Measurements from ENCODE around the gene MAD1L1.

The MAD1L1 gene

GRCh38 chr7:1777122-1777521 is 455.6 kb downstream of the MAD1L1 start:
- TF ChIP-seq EZH2phosphoT487 (conservative IDR thresholded peaks at IDR 0.05; ENCODE audit: low read length) (no peak), CTCF (IDR thresholded peaks at IDR 0.05; ENCODE audit: insufficient read depth, low read length, poor library complexity, severe bottlenecking) (no peak)
- Histone ChIP-seq H3K4me2 (ENCODE audit: low read depth, low read length, poor library complexity, severe bottlenecking) (no peak overlapping the region), H3K4me3 (ENCODE audit: insufficient read depth, low read length, poor library complexity, severe bottlenecking) (no peak overlapping the region), H3K9me2 (replicated peaks; ENCODE audit: insufficient read depth, low read length) (no peaks in the 10 kb centered on the region), H2AFZ (ENCODE audit: low read depth, low read length, severe bottlenecking) (no peak overlapping the region), H3K79me2 (ENCODE audit: insufficient read depth, low read length) (no peaks in the 10 kb centered on the region), H3K36me3 (ENCODE audit: low read length) (no peaks in the 10 kb centered on the region), H4K20me1 (ENCODE audit: low read depth, low read length) (no peaks in the 10 kb centered on the region), H3K9me3 (ENCODE audit: insufficient read depth, low read length) (no peaks in the 10 kb centered on the region), H3F3A (ENCODE audit: insufficient read depth) (no peaks in the 10 kb centered on the region), H3K27ac (ENCODE audit: low read depth, low read length) (no peak overlapping the region), H3K27me3 (ENCODE audit: low read length) (no peaks in the 10 kb centered on the region; the same call in 1 of the 2 replicates), H3K9ac (ENCODE audit: low read length) (no peak overlapping the region)

GRCh38 chr7:1775389-1775788 is 457.4 kb downstream of the MAD1L1 start:
- no peak overlapping the region for H3K9ac ChIP-seq (ENCODE audit: low read length)
- TF ChIP-seq EZH2phosphoT487 (conservative IDR thresholded peaks at IDR 0.05; ENCODE audit: low read length), result no peak
- TF ChIP-seq CTCF (IDR thresholded peaks at IDR 0.05; ENCODE audit: insufficient read depth, low read length, poor library complexity, severe bottlenecking), result no peak
- H2AFZ ChIP-seq (ENCODE audit: low read depth, low read length, severe bottlenecking), result no peak overlapping the region
- no peak overlapping the region for H3K4me2 ChIP-seq (ENCODE audit: low read depth, low read length, poor library complexity, severe bottlenecking)
- H3K9me2 ChIP-seq (replicated peaks; ENCODE audit: insufficient read depth, low read length), result no peaks in the 10 kb centered on the region
- H3K27me3 ChIP-seq (ENCODE audit: low read length), result no peaks in the 10 kb centered on the region; the same call in 1 of the 2 replicates
- H3F3A ChIP-seq (ENCODE audit: insufficient read depth), result no peaks in the 10 kb centered on the region
- no peak overlapping the region for H3K27ac ChIP-seq (ENCODE audit: low read depth, low read length)
- H3K4me3 ChIP-seq (ENCODE audit: insufficient read depth, low read length, poor library complexity, severe bottlenecking), result no peak overlapping the region
- no peaks in the 10 kb centered on the region for H3K79me2 ChIP-seq (ENCODE audit: insufficient read depth, low read length)
- H3K9me3 ChIP-seq (ENCODE audit: insufficient read depth, low read length), result no peaks in the 10 kb centered on the region
- no peaks in the 10 kb centered on the region for H4K20me1 ChIP-seq (ENCODE audit: low read depth, low read length)
- no peaks in the 10 kb centered on the region for H3K36me3 ChIP-seq (ENCODE audit: low read length)

GRCh38 chr7:1770331-1770730 is 462.4 kb downstream of the MAD1L1 start:
- Histone ChIP-seq H2AFZ (ENCODE audit: low read depth, low read length, severe bottlenecking) (no peak overlapping the region), H3F3A (ENCODE audit: insufficient read depth) (no peaks in the 10 kb centered on the region), H3K79me2 (ENCODE audit: insufficient read depth, low read length) (no peaks in the 10 kb centered on the region), H3K9me2 (replicated peaks; ENCODE audit: insufficient read depth, low read length) (no peaks in the 10 kb centered on the region), H3K9ac (ENCODE audit: low read length) (no peak overlapping the region), H3K36me3 (ENCODE audit: low read length) (no peaks in the 10 kb centered on the region), H3K27me3 (ENCODE audit: low read length) (no peaks in the 10 kb centered on the region; the same call in 1 of the 2 replicates), H3K9me3 (ENCODE audit: insufficient read depth, low read length) (no peaks in the 10 kb centered on the region), H3K4me2 (ENCODE audit: low read depth, low read length, poor library complexity, severe bottlenecking) (no peak overlapping the region), H3K4me3 (ENCODE audit: insufficient read depth, low read length, poor library complexity, severe bottlenecking) (no peak overlapping the region), H4K20me1 (ENCODE audit: low read depth, low read length) (no peaks in the 10 kb centered on the region), H3K27ac (ENCODE audit: low read depth, low read length) (no peak overlapping the region)
- TF ChIP-seq CTCF (IDR thresholded peaks at IDR 0.05; ENCODE audit: insufficient read depth, low read length, poor library complexity, severe bottlenecking), result no peak
